IMR-90 (cell line): ENCODE results near the gene TMBIM6. TPM values are rescaled to one million over a fixed set of nuclear protein-coding genes. Genes with fewer than 3 reads are reported as not detected.

Experiments used
- ATAC-seq: fragments of 200-7000 bp; cut with Tn5 transposase; 2 replicates; pipeline ENCODE4 v1.9.1; 2020; ENCODE audit warnings: low read depth, mild to moderate bottlenecking, moderate library complexity
- BruUV-seq: library from RNA; stranded (reverse); fragments of 400-500 nt; replicated peaks from 2 replicates; lab custom pipeline; 2021; lab: Mats Ljungman, UMichigan
- CTCF ChIA-PET: fragments of 300-600 bp; formaldehyde crosslinking; extraction: SDS; loops from one replicate; lab custom pipeline; 2021; ENCODE audit warnings: antibody characterized with exemption; lab: Yijun Ruan, JAX
- POLR2A ChIA-PET: fragments of 300-600 bp; sonication (Branson Sonifier 250); formaldehyde crosslinking; loops from one replicate; lab custom pipeline; 2022; ENCODE audit warnings: antibody characterized with exemption; ENCODE audit not compliant: unreplicated experiment; lab: Charles Lee
- DNase-seq: peaks from one replicate; pipeline ENCODE4 v3.0.0; 2013
- H2AFZ ChIP-seq: replicated peaks from 2 replicates; pipeline ENCODE3; 2013; ENCODE audit warnings: low read length, mild to moderate bottlenecking; ENCODE audit not compliant: poor library complexity
- H2AK5ac ChIP-seq: 2 replicates; pipeline ENCODE4 v1.6.1; 2013; ENCODE audit warnings: low read depth, low read length, inconsistent platforms
- H2AK9ac ChIP-seq: replicated peaks from 2 replicates; pipeline ENCODE3; 2013; ENCODE audit warnings: mild to moderate bottlenecking, low read depth, low read length, moderate library complexity; ENCODE audit not compliant: poor library complexity
- H2BK120ac ChIP-seq: 2 replicates; pipeline ENCODE4 v1.6.1; 2013; ENCODE audit warnings: low read depth, low read length, inconsistent platforms
- H2BK15ac ChIP-seq: 3 replicates; pipeline ENCODE4 v1.6.1; 2013; ENCODE audit warnings: low read depth, low read length, inconsistent platforms
- H2BK20ac ChIP-seq: 2 replicates; pipeline ENCODE4 v1.6.1; 2013; ENCODE audit warnings: low read depth, mild to moderate bottlenecking, inconsistent platforms, low read length, moderate library complexity
- H2BK5ac ChIP-seq: 2 replicates; pipeline ENCODE4 v1.6.1; 2013; ENCODE audit warnings: mild to moderate bottlenecking, low read depth, low read length, inconsistent platforms; ENCODE audit not compliant: poor library complexity, severe bottlenecking
- H3K14ac ChIP-seq: replicated peaks from 2 replicates; pipeline ENCODE4 v1.6.1; 2013; ENCODE audit warnings: low read depth, low read length, inconsistent platforms
- H3K18ac ChIP-seq: 2 replicates; pipeline ENCODE4 v1.6.1; 2013; ENCODE audit warnings: low read depth, low read length, control low read depth
- H3K23ac ChIP-seq: 2 replicates; pipeline ENCODE4 v1.6.1; 2013; ENCODE audit warnings: low read depth, low read length, inconsistent platforms
- H3K27ac ChIP-seq: 2 replicates; pipeline ENCODE4 v1.5.1; 2013; ENCODE audit warnings: mild to moderate bottlenecking, control low read depth, low read length; ENCODE audit not compliant: insufficient read depth
- H3K27me3 ChIP-seq: 2 replicates; pipeline ENCODE4 v1.6.1; 2013; ENCODE audit warnings: low read length; ENCODE audit not compliant: control insufficient read depth, insufficient read depth
- H3K36me3 ChIP-seq: 2 replicates; pipeline ENCODE4 v1.6.1; 2013; ENCODE audit warnings: low read length, mixed read lengths; ENCODE audit not compliant: control insufficient read depth, insufficient read depth
- H3K4ac ChIP-seq: 2 replicates; pipeline ENCODE4 v1.6.1; 2013; ENCODE audit warnings: low read depth, low read length, inconsistent platforms
- H3K4me1 ChIP-seq: 2 replicates; pipeline ENCODE4 v1.6.1; 2013; ENCODE audit warnings: low read length, mixed read lengths; ENCODE audit not compliant: control insufficient read depth, insufficient read depth
- H3K4me2 ChIP-seq: 2 replicates; pipeline ENCODE4 v1.6.1; 2013; ENCODE audit warnings: low read depth, mild to moderate bottlenecking, control low read depth, low read length, moderate library complexity
- H3K4me3 ChIP-seq: 2 replicates; pipeline ENCODE4 v1.5.1; 2013; ENCODE audit warnings: low read depth, mild to moderate bottlenecking, control low read depth, low read length, moderate library complexity; ENCODE audit not compliant: insufficient read depth
- H3K56ac ChIP-seq: 2 replicates; pipeline ENCODE4 v1.6.1; 2013; ENCODE audit warnings: low read length, inconsistent platforms; ENCODE audit not compliant: insufficient read depth; ENCODE audit errors: extremely low read depth
- H3K79me1 ChIP-seq, 2 experiments: 2 replicates each; pipeline ENCODE4 v1.6.1; 2013; ENCODE audit warnings: low read length in 2 of 2, inconsistent platforms in 1 of 2, low read depth in 1 of 2
- H3K9ac ChIP-seq: 2 replicates; pipeline ENCODE4 v1.6.1; 2013; ENCODE audit warnings: low read depth, low read length, control low read depth
- H3K9me1 ChIP-seq: 2 replicates; pipeline ENCODE4 v1.6.1; 2013; ENCODE audit warnings: low read length, inconsistent platforms; ENCODE audit not compliant: insufficient read depth
- H3K9me3 ChIP-seq: 2 replicates; pipeline ENCODE4 v1.6.1; 2013; ENCODE audit warnings: low read length; ENCODE audit not compliant: control insufficient read depth, insufficient read depth
- H4K20me1 ChIP-seq: 2 replicates; pipeline ENCODE4 v1.6.1; 2013; ENCODE audit warnings: low read length, inconsistent platforms; ENCODE audit not compliant: insufficient read depth
- H4K5ac ChIP-seq: 2 replicates; pipeline ENCODE4 v1.6.1; 2013; ENCODE audit warnings: mild to moderate bottlenecking, low read depth, low read length, control low read depth
- H4K8ac ChIP-seq, 2 experiments: 2 replicates each; pipeline ENCODE4 v1.6.1; 2013; ENCODE audit warnings: low read depth in 2 of 2, low read length in 2 of 2, control low read depth in 1 of 2, inconsistent platforms in 1 of 2
- H4K91ac ChIP-seq: 2 replicates; pipeline ENCODE4 v1.6.1; 2013; ENCODE audit warnings: low read depth, low read length, inconsistent platforms; ENCODE audit not compliant: insufficient read depth
- MAFK ChIP-seq: IDR thresholded peaks from 2 replicates; pipeline ENCODE4 v1.6.1; 2012; ENCODE audit warnings: low read depth, low read length, improper control_type of control experiment
- MAZ ChIP-seq: IDR thresholded peaks from 2 replicates; pipeline ENCODE4 v1.6.1; 2012; ENCODE audit warnings: low read depth, mild to moderate bottlenecking, low read length, improper control_type of control experiment, moderate library complexity, borderline replicate concordance
- POLR2A ChIP-seq: IDR thresholded peaks from 2 replicates; pipeline ENCODE4 v1.6.1; 2012; ENCODE audit warnings: mild to moderate bottlenecking, low read depth, low read length
- SMC3 ChIP-seq: fragments of 150-350 bp; IDR thresholded peaks from 2 replicates; pipeline ENCODE4 v1.6.1; 2016; ENCODE audit warnings: low read depth, mild to moderate bottlenecking, antibody characterized with exemption, low read length, moderate library complexity
- WGBS, 2 experiments: methylation state at CpG; one replicate each; pipeline versions ENCODE4 v1.1.5 to v1.1.7; 2013; ENCODE audit warnings: missing lambda C conversion rate in 2 of 2; ENCODE audit not compliant: insufficient read length in 1 of 2; ENCODE audit errors: extremely low coverage in 2 of 2; 5-methylcytosine and 5-hydroxymethylcytosine counted together
- dilution Hi-C: fragments of 300-500 bp; cut with HindIII; formaldehyde crosslinking; loops from one replicate; pipeline ENCODE4 v1.14.3; 2018; ENCODE audit warnings: low sequenced_read_pairs; ENCODE audit not compliant: unreplicated experiment
- in situ Hi-C: fragments of 300-500 bp; cut with MboI; formaldehyde crosslinking; loops from 3 replicates; pipeline ENCODE4 v1.14.3; 2019; ENCODE audit warnings: low sequenced_read_pairs, inconsistent platforms, mixed read lengths
- intact Hi-C: fragments of 100-400 bp; cut with micrococcal nuclease; formaldehyde crosslinking; loops from 2 replicates; pipeline ENCODE4 v1.10.0; 2022
- polyA plus RNA-seq, 3 experiments: library from polyadenylated mRNA; depleted of rRNA; stranded (reverse); fragments of >200 nt; gene quantifications; 2 replicates each; pipeline ENCODE4 v1.2.3, GENCODE V29; 2012; ENCODE audit warnings: low replicate concordance in 1 of 3
- total RNA-seq: library from RNA; depleted of rRNA; stranded (reverse); fragments of >200 nt; gene quantifications from 2 replicates; pipeline ENCODE4 v1.2.3, GENCODE V29; 2012
- TF ChIP-seq, protein P1 (sequence below): fragments of 150-350 bp; IDR thresholded peaks from 2 replicates; pipeline ENCODE4 v1.6.1; 2016; ENCODE audit warnings: low read depth, mild to moderate bottlenecking, low read length, moderate library complexity, borderline replicate concordance
- TF ChIP-seq, protein P2 (sequence below): conservative IDR thresholded peaks from 2 replicates; pipeline ENCODE4 v1.5.1; 2012; ENCODE audit warnings: mild to moderate bottlenecking, low read depth, low read length, improper control_type of control experiment
- TF ChIP-seq, protein P3 (sequence below): fragments of 150-350 bp; IDR thresholded peaks from 2 replicates; pipeline ENCODE4 v1.6.1; 2017; ENCODE audit warnings: mild to moderate bottlenecking, antibody characterized with exemption, low read length, low read depth

TMBIM6 gene
- total and polyA plus RNA-seq, 2 of the 4 experiments (the other 2 are of a cell fraction) = 255 to 285 TPM

DNA sequence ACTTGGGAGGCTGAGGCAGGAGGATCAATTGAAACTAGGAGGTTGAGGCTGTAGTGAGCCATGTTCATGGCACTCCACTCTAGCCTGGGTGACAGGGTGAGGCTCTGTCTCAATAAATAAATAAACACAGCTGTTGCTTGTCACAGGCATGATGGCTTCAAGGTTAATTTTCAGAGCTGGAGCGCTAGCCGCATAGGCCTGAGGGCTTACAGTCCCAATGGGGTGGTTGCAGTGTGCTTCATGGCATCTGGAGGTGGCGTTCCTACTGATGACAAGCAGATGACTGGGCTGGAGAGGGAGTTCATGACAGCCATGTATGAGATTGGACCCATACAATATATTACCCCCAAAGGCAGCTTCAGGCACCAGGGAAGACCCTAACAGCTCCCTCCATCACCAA, 32.5 kb upstream of the TMBIM6 start:
- Histone ChIP-seq H3K9me1 (peaks cover 8% of the 10 kb centered on the region), H3K18ac (no peak overlapping the region), H3K23ac (no peak overlapping the region), H3K9ac (no peak overlapping the region), H2BK20ac (no peak overlapping the region), H2AFZ (no peak overlapping the region), H3K36me3 (no peaks in the 10 kb centered on the region), H4K5ac (no peak overlapping the region), H3K4me1 (peaks cover 11% of the 10 kb centered on the region), H4K20me1 (peaks cover 8% of the 10 kb centered on the region; the same call in 1 of the 2 replicates), H3K4ac (no peak overlapping the region), H2BK120ac (no peak overlapping the region), H3K79me1 (peaks cover 10 to 23% of the 10 kb centered on the region in 2 experiments), H2BK5ac (no peak overlapping the region), H3K4me3 (no peak overlapping the region), H3K14ac (no peak overlapping the region), H3K9me3 (peaks cover 5% of the 10 kb centered on the region), H2AK5ac (no peak overlapping the region), H4K8ac (no peak overlapping the region), H3K56ac (no peak overlapping the region), H3K27ac (no peak overlapping the region), H3K4me2 (no peak overlapping the region), H2AK9ac (no peak overlapping the region), H3K27me3 (peaks cover 14% of the 10 kb centered on the region), H4K91ac (no peak overlapping the region), H2BK15ac (no peak overlapping the region)
- ATAC-seq (no peak), DNase-seq (no peak)
- BruUV-seq = no TSS peak
- CTCF ChIA-PET = interaction anchor here (1.8 kb wide), 1 partner anchor 65 kb away, joined by 5 read pairs; no protein-coding TSS in a partner anchor
- no CpG with 5 or more reads among the region's 3 CpGs for WGBS, 2 experiments
- intact Hi-C loops (no loop called here), dilution Hi-C loops (no loop called here), in situ Hi-C loops (loop anchor here (5.0 kb wide), 1 partner anchor 67 kb away; no protein-coding TSS in a partner anchor)
- TF ChIP-seq SMC3 = no peak
- no peak for TF ChIP-seq POLR2A
- TF ChIP-seq, protein P1, sequence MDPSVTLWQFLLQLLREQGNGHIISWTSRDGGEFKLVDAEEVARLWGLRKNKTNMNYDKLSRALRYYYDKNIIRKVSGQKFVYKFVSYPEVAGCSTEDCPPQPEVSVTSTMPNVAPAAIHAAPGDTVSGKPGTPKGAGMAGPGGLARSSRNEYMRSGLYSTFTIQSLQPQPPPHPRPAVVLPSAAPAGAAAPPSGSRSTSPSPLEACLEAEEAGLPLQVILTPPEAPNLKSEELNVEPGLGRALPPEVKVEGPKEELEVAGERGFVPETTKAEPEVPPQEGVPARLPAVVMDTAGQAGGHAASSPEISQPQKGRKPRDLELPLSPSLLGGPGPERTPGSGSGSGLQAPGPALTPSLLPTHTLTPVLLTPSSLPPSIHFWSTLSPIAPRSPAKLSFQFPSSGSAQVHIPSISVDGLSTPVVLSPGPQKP = no peak
- no peak for TF ChIP-seq MAFK
- TF ChIP-seq, protein P2, sequence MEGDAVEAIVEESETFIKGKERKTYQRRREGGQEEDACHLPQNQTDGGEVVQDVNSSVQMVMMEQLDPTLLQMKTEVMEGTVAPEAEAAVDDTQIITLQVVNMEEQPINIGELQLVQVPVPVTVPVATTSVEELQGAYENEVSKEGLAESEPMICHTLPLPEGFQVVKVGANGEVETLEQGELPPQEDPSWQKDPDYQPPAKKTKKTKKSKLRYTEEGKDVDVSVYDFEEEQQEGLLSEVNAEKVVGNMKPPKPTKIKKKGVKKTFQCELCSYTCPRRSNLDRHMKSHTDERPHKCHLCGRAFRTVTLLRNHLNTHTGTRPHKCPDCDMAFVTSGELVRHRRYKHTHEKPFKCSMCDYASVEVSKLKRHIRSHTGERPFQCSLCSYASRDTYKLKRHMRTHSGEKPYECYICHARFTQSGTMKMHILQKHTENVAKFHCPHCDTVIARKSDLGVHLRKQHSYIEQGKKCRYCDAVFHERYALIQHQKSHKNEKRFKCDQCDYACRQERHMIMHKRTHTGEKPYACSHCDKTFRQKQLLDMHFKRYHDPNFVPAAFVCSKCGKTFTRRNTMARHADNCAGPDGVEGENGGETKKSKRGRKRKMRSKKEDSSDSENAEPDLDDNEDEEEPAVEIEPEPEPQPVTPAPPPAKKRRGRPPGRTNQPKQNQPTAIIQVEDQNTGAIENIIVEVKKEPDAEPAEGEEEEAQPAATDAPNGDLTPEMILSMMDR = no peak
- TF ChIP-seq MAZ = no peak
- TF ChIP-seq, protein P3, sequence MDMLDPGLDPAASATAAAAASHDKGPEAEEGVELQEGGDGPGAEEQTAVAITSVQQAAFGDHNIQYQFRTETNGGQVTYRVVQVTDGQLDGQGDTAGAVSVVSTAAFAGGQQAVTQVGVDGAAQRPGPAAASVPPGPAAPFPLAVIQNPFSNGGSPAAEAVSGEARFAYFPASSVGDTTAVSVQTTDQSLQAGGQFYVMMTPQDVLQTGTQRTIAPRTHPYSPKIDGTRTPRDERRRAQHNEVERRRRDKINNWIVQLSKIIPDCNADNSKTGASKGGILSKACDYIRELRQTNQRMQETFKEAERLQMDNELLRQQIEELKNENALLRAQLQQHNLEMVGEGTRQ = no peak
- POLR2A ChIA-PET = no interaction called here
